CD4-positive, alpha-beta T cell (primary cell): ENCODE data around the gene SLC10A1. TPM values are rescaled to one million over a fixed set of nuclear protein-coding genes. Genes with fewer than 3 reads are reported as not detected.

Source experiments
- ATAC-seq: fragments of 200-7000 bp; cut with Tn5 transposase; one replicate; pipeline ENCODE4 v1.10.0; 2022; ENCODE audit warnings: mild to moderate bottlenecking; ENCODE audit not compliant: poor library complexity
- CTCF ChIA-PET: fragments of 350-600 bp; sonication (Branson Sonifier 250); formaldehyde crosslinking; loops from one replicate; lab custom pipeline; 2021; ENCODE audit warnings: antibody characterized with exemption, inconsistent platforms; lab: Charles Lee
- POLR2A ChIA-PET: fragments of 350-600 bp; sonication (Branson Sonifier 250); formaldehyde crosslinking; loops from one replicate; lab custom pipeline; 2021; ENCODE audit warnings: antibody characterized with exemption, inconsistent platforms; lab: Charles Lee
- DNase-seq, 14 experiments: peaks; one replicate each; pipeline ENCODE4 v3.0.0-alpha.2; 2013 to 2020; ENCODE audit warnings: mixed read lengths in 2 of 14
- H3K27ac ChIP-seq, 2 donors: one replicate each; pipeline versions ENCODE4 v1.5.1 to v1.7.0; 2013; ENCODE audit warnings: low read length in 2 of 2, low read depth in 1 of 2, mild to moderate bottlenecking in 1 of 2
- H3K27me3 ChIP-seq, 2 experiments: 1 replicate in 1 of 2; 2 replicates in 1 of 2; pipeline versions ENCODE4 v1.6.1 to v1.7.0; 2013; ENCODE audit warnings: low read length in 2 of 2, control low read depth in 1 of 2, mild to moderate bottlenecking in 1 of 2, moderate library complexity in 1 of 2; ENCODE audit not compliant: insufficient read depth in 2 of 2, control insufficient read depth in 1 of 2
- H3K36me3 ChIP-seq: one replicate; pipeline ENCODE4 v1.6.1; 2013; ENCODE audit warnings: low read length, control low read depth; ENCODE audit not compliant: insufficient read depth
- H3K4me1 ChIP-seq: one replicate; pipeline ENCODE4 v1.6.1; 2013; ENCODE audit warnings: low read length, control low read depth; ENCODE audit not compliant: insufficient read depth
- H3K4me3 ChIP-seq: one replicate; pipeline ENCODE4 v1.5.1; 2013; ENCODE audit warnings: mild to moderate bottlenecking, low read length, moderate library complexity
- H3K9me3 ChIP-seq, 2 experiments: 1 replicate in 1 of 2; 2 replicates in 1 of 2; pipeline versions ENCODE4 v1.6.1 to v1.7.0; 2013; ENCODE audit warnings: low read length in 2 of 2, mild to moderate bottlenecking in 2 of 2, control low read depth in 1 of 2, moderate library complexity in 1 of 2; ENCODE audit not compliant: control insufficient read depth in 1 of 2, insufficient read depth in 1 of 2
- H3K27ac Mint-ChIP-seq: one replicate; pipeline ENCODE4 v1.8.0; 2020; ENCODE audit warnings: mixed read lengths
- H3K27me3 Mint-ChIP-seq: one replicate; pipeline ENCODE4 v1.8.0; 2021; ENCODE audit warnings: mixed read lengths
- H3K36me3 Mint-ChIP-seq: one replicate; pipeline ENCODE4 v1.8.0; 2021; ENCODE audit warnings: low read depth, mixed read lengths
- H3K4me1 Mint-ChIP-seq: one replicate; pipeline ENCODE4 v1.8.0; 2021; ENCODE audit warnings: low read depth, mixed read lengths
- H3K4me3 Mint-ChIP-seq: one replicate; pipeline ENCODE4 v1.8.0; 2020; ENCODE audit warnings: mild to moderate bottlenecking, mixed read lengths
- H3K9me3 Mint-ChIP-seq: one replicate; pipeline ENCODE4 v1.8.0; 2020; ENCODE audit warnings: mixed read lengths
- intact Hi-C, 2 experiments: fragments of 100-400 bp; cut with DNase I in 1 of 2; cut with micrococcal nuclease in 1 of 2; formaldehyde crosslinking; loops; one replicate each; pipeline versions ENCODE4 v1.15.1 to v1.9.0; 2023 to 2025; cut with DNase I, micrococcal nuclease
- total RNA-seq, 174 experiments: library from RNA in 2 of 174; stranded (reverse) in 2 of 174; gene quantifications; one replicate each; pipeline ENCODE4 v1.2.3 and lab custom pipeline; 2021 to 2026
- TF ChIP-seq, protein P1 (sequence below): fragments of 200-600 bp; IDR thresholded peaks from one replicate; pipeline ENCODE4 v1.8.0; 2022; ENCODE audit warnings: antibody characterized with exemption, mild to moderate bottlenecking

The SLC10A1 gene
- total RNA-seq, 2 experiments from 2014 or later: not detected

DNA sequence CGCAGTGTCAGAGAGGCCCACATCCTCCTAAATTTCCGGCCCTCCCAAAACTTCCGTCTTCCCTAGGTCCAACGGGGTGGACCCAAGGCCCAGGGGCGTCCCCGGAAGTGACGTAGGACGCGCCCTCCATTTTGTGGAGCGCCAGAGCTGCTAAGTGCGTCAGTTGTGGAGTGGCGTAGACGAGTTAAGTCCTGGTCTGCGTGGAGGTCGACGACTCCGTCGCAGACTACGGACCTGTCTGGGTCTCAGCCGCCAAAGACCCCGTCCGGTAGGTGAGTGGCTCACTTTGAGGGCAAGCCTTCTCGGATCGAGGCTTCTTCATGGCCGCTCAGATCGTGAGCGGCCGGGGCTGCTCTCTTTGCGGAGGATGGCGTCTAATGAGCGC is 30.1 kb downstream of the SLC10A1 start, which contains the start of gene SRSF5:
TSS of gene SRSF5 (plus strand) at position 159 of the 385 bp plus-strand sequence. CDS start 1,015 bp downstream, outside the sequence.
- Mint-ChIP-seq H3K36me3 (peaks cover 57% of the 10 kb centered on the region), H3K4me1 (peaks cover 83% of the 10 kb centered on the region), H3K4me3 (peak within 1 kb of the TSS; percentile 100), H3K27me3 (no peaks in the 10 kb centered on the region), H3K27ac (peak within 1 kb of the TSS; percentile 100), H3K9me3 (no peaks in the 10 kb centered on the region)
- ChIA-PET CTCF (interaction anchor here (2.5 kb wide), 1 partner anchor 40 kb away, joined by 9 read pairs; no protein-coding TSS in a partner anchor), POLR2A (interaction anchor here (0.6 to 2.9 kb wide), 41 partner anchors 9 to 1554 kb away, joined by 3 to 70 read pairs (median 4); partner anchors contain the start of genes COX16, DCAF5, ERH and MAP3K9)
- no peaks in the 10 kb centered on the region for H3K9me3 ChIP-seq
- peaks cover 53% of the 10 kb centered on the region for H3K4me1 ChIP-seq
- TF ChIP-seq, protein P1, sequence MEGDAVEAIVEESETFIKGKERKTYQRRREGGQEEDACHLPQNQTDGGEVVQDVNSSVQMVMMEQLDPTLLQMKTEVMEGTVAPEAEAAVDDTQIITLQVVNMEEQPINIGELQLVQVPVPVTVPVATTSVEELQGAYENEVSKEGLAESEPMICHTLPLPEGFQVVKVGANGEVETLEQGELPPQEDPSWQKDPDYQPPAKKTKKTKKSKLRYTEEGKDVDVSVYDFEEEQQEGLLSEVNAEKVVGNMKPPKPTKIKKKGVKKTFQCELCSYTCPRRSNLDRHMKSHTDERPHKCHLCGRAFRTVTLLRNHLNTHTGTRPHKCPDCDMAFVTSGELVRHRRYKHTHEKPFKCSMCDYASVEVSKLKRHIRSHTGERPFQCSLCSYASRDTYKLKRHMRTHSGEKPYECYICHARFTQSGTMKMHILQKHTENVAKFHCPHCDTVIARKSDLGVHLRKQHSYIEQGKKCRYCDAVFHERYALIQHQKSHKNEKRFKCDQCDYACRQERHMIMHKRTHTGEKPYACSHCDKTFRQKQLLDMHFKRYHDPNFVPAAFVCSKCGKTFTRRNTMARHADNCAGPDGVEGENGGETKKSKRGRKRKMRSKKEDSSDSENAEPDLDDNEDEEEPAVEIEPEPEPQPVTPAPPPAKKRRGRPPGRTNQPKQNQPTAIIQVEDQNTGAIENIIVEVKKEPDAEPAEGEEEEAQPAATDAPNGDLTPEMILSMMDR: no peak
- ATAC-seq (peak; percentile 78), DNase-seq (peak; percentile 89 to 97 (median 92))
- H3K27ac ChIP-seq: peak within 1 kb of the TSS; percentile 100
- intact Hi-C loops: loop anchor here (1.0 to 10.0 kb wide), 6 partner anchors 155 to 1950 kb away; partner anchors contain the start of genes ERH (in 2 of the 2), SLC39A9 (in 2 of the 2), SUSD6 (in 2 of the 2) and MED6 (in 1 of the 2)
- no peaks in the 10 kb centered on the region for H3K27me3 ChIP-seq
- peaks cover 42% of the 10 kb centered on the region for H3K36me3 ChIP-seq
- peak within 1 kb of the TSS; percentile 97 for H3K4me3 ChIP-seq

DNA sequence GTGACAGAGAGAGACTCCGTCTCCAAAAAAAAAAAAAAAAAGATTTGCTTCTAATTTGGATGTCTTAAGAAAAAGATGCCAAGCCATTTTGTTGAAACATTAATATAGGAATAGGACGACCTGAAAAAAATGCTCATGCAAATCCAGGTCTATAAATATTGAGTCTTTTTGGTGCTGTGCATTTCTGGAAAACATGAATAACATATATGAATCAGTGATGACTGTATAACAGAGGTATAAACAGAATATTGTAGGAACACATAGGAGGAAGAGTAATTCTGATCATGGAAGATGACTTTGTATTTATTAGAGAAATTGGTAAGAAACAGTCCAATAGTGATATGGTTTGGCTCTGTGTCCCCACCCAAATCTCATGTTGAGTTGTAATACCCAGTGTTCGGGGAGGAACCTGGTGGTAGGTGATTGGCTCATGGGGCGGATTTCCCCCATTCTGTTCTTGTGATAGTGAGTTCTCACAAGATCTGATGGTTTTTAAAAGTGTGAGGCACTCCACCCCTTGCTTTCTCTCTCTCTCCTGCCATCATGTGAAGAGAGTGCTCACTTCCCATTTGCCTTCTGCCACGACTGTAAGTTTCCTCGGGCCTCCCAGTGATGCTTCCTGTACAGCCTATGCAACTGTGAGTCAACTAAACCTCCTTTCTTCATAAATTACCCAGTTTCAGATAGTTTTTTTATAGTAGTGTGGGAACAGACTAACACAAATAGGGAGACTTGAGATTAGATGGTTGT is 33.1 kb downstream of the SLC10A1 start:
- POLR2A ChIA-PET: interaction anchor here (0.6 kb wide), 1 partner anchor 126 kb away, joined by 4 read pairs; no protein-coding TSS in a partner anchor
- Histone ChIP-seq H3K4me1 (peaks cover 35% of the 10 kb centered on the region), H3K9me3 (no peaks in the 10 kb centered on the region), H3K36me3 (peaks cover 12% of the 10 kb centered on the region), H3K27ac (no peak overlapping the region), H3K4me3 (no peak overlapping the region), H3K27me3 (no peaks in the 10 kb centered on the region)
- DNase-seq (peak in 2 of 14 experiments; percentile 48 to 61), ATAC-seq (no peak)
- CTCF ChIA-PET: no interaction called here
- peak overlapping the region; percentile 50 for H3K27ac Mint-ChIP-seq
- H3K36me3 Mint-ChIP-seq: peaks cover 27% of the 10 kb centered on the region
- H3K27me3 Mint-ChIP-seq: no peaks in the 10 kb centered on the region
- no peaks in the 10 kb centered on the region for H3K9me3 Mint-ChIP-seq
- H3K4me3 Mint-ChIP-seq: peak overlapping the region; percentile 55
- intact Hi-C loops: loop anchor here in 1 of 2 experiments (10.0 kb wide), 2 partner anchors 369 to 841 kb away; partner anchors contain the start of genes ERH, MED6 and SLC39A9
- peaks cover 59% of the 10 kb centered on the region for H3K4me1 Mint-ChIP-seq
- TF ChIP-seq, protein P1: no peak

DNA sequence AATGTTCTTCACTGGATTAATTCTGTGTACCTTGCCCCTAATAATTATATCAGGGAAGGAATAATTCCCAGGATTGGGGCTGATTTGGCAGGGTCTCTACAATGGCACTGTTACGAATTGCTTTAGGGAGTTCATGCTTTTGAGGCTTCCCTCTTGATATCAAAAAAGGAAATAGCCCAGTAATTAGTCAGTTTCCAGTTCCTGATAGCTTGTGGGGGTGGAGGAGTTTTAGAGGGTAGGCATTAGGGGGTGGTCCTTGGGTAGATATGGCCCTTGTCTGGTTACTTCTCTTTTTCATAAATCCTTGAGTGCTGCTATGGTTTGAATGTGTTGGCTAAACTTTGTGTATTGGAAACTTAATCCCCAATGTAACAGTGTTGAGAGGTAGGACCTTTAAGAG is 36.2 kb downstream of the SLC10A1 start:
- H3K9me3 ChIP-seq: no peaks in the 10 kb centered on the region
- ChIA-PET POLR2A (no interaction called here), CTCF (interaction anchor here (0.9 kb wide), 1 partner anchor 176 kb away, joined by 3 read pairs; no protein-coding TSS in a partner anchor)
- Mint-ChIP-seq H3K4me3 (no peak overlapping the region), H3K27ac (no peak overlapping the region), H3K27me3 (no peaks in the 10 kb centered on the region), H3K36me3 (no peaks in the 10 kb centered on the region), H3K4me1 (peaks cover 34% of the 10 kb centered on the region), H3K9me3 (no peaks in the 10 kb centered on the region)
- no peak overlapping the region for H3K27ac ChIP-seq
- DNase-seq (no peak), ATAC-seq (no peak)
- H3K27me3 ChIP-seq: no peaks in the 10 kb centered on the region
- no peaks in the 10 kb centered on the region for H3K36me3 ChIP-seq
- H3K4me1 ChIP-seq: peaks cover 13% of the 10 kb centered on the region
- TF ChIP-seq, protein P1: no peak
- intact Hi-C loops: loop anchor here in 1 of 2 experiments (10.0 kb wide), 2 partner anchors 366 to 844 kb away; partner anchors contain the start of genes ERH, MED6 and SLC39A9
- H3K4me3 ChIP-seq: no peak overlapping the region
